Measurements from ENCODE around the gene MSRB2.
"Not testable (repeated sequence)": the region's sequence is repeated elsewhere in the genome, so short reads cannot be mapped to it uniquely, and the experiment has no call there.

MSRB2 gene

GRCh38 chr10:23095404-23095965, at the start of gene MSRB2:
Gene MSRB2 (plus strand): TSS chr10:23095579. CDS start chr10:23095609, 30 bp downstream.
- DNase-seq = peak; percentile 70

DNA sequence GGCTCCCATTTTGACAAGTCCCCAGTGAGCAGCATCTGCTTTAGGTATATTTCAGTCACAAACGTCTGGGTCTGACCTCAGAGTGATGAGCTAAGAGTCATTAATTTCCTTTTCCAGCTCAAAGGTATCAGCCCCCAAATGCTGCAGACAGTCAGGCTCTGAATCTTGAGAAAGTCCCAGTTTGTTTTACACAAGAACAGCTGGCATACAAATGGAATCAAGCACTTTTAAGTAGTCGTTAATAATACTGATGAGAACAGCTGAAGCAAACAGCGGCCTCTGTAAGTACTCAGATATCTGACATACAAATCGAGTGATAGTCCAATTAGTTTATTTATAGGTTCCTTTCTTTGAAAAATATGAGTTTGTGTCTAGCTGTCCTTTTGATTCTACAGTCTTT, 49.4 kb upstream of the MSRB2 start:
- no peak for DNase-seq

DNA sequence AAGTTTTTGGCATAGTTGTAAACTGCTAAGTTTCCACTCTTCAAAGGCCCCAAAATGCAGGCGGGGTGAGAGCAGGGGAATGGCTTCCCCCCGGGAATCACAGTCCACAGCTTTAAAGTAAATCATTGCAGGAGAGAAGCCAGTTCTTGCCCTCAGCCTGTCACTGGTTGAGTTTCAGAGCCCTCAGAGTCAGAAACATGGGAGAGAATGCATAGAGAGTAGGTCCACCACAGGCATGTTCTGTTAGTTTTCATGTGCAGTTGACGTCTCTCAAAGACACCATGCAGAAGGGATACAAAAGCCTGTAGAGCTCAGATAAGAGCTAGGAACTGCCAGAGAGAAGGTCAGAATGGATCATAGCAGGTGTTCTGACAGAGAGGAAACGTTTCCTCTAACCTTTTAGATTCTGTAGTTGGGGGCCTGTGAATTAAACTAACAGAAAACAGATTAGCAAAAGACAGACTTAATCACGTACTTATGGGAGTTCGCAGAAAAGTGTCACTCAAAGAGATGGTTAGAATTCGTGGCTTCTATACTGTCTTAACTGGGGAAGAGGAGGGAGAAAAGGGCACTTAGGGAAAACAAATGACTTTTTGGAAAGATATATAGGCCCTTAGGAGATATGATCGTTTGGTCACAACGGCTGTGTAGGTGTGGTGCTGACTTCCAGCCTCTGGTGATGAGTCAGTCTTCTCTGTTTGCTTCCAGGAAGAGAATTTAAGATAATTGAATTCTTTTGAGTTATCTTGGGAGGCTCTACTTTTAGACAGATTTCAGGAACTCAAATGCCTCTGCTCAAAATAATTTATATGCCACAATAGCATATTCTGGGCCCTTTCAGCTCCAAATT, 48.0 kb upstream of the MSRB2 start:
- DNase-seq = no peak

GRCh38 chr10:23048191-23048590, 47.2 kb upstream of the MSRB2 start:
- DNase-seq = no peak

- no peak for DNase-seq
Measured at GRCh38 chr10:23051278-23051677, 44.1 kb upstream of the MSRB2 start.

- no peak for DNase-seq
Measured at GRCh38 chr10:23051855-23052331, 43.5 kb upstream of the MSRB2 start.

GRCh38 chr10:23053036-23053435, 42.3 kb upstream of the MSRB2 start:
- DNase-seq = no peak

GRCh38 chr10:23055424-23056185, 39.8 kb upstream of the MSRB2 start:
- DNase-seq = no peak

DNA sequence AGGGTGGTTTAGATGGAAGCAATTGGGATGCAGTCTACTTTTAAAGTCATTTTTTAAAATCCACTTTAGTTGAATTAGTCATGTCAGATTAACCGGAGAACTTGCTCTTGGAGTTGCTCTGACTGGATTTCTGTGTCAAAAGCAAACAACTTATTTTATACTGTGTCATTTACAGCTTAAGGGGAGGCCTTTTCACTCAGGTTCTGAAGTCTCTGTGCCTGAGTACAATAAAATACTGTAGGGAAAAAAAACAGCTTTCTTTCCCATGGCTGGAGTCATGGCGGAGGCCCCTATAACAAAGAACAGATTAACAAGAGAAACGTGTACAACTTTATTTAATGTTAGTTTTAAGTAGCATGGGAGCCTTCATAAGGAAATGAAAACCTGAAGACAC, 39.2 kb upstream of the MSRB2 start:
- no peak for DNase-seq

DNA sequence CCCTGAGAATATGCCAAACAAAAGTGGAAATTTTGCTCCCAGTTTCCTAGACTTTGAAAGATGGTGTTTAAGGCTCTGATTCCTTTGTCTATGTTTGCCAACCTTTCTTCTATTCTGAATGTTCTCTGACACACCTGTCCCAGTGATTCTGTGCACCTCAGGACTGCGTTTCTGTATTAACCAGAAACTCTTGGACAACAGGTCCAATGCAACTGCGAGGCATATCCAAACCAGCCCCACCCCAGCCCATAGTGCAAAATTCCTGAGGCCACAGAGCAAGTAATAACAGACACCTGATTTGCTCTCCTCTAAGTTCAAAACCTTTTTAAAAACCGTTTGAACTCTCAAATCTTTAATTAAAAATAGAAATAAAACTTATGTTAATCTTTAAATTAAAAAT, 37.0 kb upstream of the MSRB2 start:
- no peak for DNase-seq

GRCh38 chr10:23060918-23061317, 34.5 kb upstream of the MSRB2 start:
- no peak for DNase-seq

GRCh38 chr10:23063045-23063972, 32.1 kb upstream of the MSRB2 start:
- no peak for DNase-seq

GRCh38 chr10:23063973-23064812, 31.2 kb upstream of the MSRB2 start:
- DNase-seq = no peak

DNA sequence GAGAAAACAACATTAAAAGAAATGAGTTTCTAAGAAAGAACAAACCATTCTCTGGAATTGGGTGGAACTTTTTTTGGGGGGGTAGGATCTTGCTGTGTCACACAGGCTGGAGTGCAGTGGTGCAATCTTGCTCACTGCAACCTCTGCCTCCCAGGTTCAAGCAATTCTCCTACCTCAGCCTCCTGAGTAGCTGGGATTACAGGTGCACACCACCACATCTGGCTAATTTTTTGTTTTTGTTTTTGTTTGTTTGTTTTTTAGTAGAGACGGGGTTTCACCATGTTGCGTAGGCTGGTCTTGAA, 30.6 kb upstream of the MSRB2 start:
- DNase-seq = not testable (repeated sequence)

- no peak for DNase-seq
Measured at GRCh38 chr10:23065181-23065948, 30.0 kb upstream of the MSRB2 start.

DNA sequence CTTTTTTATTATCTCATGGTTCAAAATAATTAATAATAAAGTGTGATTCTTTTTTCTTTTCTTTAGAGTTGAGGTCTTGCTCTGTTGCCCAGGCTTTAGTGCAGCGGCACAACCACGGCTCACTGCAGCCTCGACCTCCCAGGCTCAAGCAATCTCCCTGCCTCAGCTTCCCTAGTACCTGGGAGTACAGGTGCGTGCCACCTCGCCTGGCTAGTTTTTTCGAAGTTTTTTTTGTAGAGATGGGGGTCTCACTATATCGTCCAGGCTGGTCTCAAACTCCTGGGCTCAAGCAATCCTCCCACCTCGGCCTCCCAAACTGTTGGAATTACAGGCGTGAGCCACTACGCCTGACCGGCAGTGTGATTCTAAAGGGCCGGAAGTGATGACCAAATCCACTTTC, 28.0 kb upstream of the MSRB2 start:
- DNase-seq = no peak

- DNase-seq = peak; percentile 48
Measured at GRCh38 chr10:23067939-23068775, 27.2 kb upstream of the MSRB2 start.

DNA sequence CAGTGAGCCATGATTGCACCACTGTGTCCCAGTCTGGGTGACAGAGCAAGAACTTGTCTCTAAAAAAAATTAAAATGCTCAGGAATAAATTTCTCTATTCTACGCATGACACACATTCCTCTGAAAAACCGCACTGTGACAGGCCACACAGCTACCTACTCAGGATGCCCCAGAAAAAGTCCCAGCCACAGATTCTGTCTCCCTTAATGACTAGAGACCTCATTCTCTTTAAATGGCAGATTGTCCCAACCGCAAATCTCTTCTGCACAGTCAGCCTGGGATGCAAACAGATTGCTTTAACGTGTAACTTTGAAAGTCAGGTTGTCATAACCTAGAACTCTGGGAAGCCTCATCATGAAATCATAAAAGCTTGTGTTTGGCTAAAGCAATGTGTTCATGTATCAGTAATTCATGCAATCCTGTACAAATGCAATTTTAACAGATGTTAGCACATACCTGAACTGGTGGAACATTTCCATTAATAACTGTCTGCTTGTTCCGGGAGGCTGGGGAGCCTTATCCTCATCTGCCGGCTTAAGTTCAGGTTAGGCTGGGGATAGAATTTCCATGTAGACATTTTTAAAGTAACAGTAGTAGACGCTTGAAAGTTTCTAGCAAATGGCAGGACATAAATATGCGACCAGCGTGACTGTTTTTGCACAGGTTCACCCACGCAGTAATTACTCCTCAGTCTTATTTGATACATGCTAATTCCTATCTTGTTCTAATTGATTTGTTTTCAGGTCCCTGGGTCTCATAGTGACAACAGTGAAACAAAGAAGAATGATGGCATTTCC, 26.2 kb upstream of the MSRB2 start:
- no peak for DNase-seq
